ENCODE measurements around the gene MSRB1. TPM values are rescaled to one million over a fixed set of nuclear protein-coding genes. Genes with fewer than 3 reads are reported as not detected.

Gene MSRB1
- total RNA-seq, 1 experiment from 2014 or later, result 26.4 TPM

GRCh38 chr16:1945559-1946391, 2.8 kb upstream of the MSRB1 start:
- H3K4me3 Mint-ChIP-seq, result no peak overlapping the region
- POLR2A ChIA-PET, result interaction anchor here (0.8 to 1.9 kb wide), 3 partner anchors 15 to 26 kb away, joined by 3 to 6 read pairs (median 3); partner anchors contain the start of genes RPS2 and TBL3
- no peaks in the 10 kb centered on the region for H3K9me3 Mint-ChIP-seq
- H3K4me1 Mint-ChIP-seq, result peaks cover 22% of the 10 kb centered on the region
- no peaks in the 10 kb centered on the region for H3K36me3 Mint-ChIP-seq
- CTCF ChIA-PET, result interaction anchor here (0.5 to 2.8 kb wide), 14 partner anchors 13 to 163 kb away, joined by 3 to 13 read pairs (median 4); partner anchors contain the start of genes NUBP2, RPS2, SPSB3 and TBL3
- DNase-seq (ENCODE audit: low spot score) (no peak), ATAC-seq (no peak)
- H3K27ac Mint-ChIP-seq, result no peak overlapping the region
- H3K27me3 Mint-ChIP-seq (ENCODE audit: low read depth), result peaks cover 16% of the 10 kb centered on the region
- TF ChIP-seq ATF6 (CRISPR knock-in tag; IDR thresholded peaks at IDR 0.05) (no peak), ZNF396 (CRISPR knock-in tag; IDR thresholded peaks at IDR 0.05; ENCODE audit: borderline replicate concordance) (no peak), USF2 (CRISPR knock-in tag; IDR thresholded peaks at IDR 0.05) (no peak), HMGXB4 (CRISPR knock-in tag; IDR thresholded peaks at IDR 0.05) (no peak), KAT7 (CRISPR knock-in tag; IDR thresholded peaks at IDR 0.05; ENCODE audit: borderline replicate concordance) (no peak), PRDM15 (CRISPR knock-in tag; IDR thresholded peaks at IDR 0.05) (no peak), EMX1 (CRISPR knock-in tag; IDR thresholded peaks at IDR 0.05) (no peak), FOXP4 (CRISPR knock-in tag; IDR thresholded peaks at IDR 0.05) (no peak), ESRRA (CRISPR knock-in tag; IDR thresholded peaks at IDR 0.05; ENCODE audit: borderline replicate concordance) (no peak), AFF4 (CRISPR knock-in tag; IDR thresholded peaks at IDR 0.05; ENCODE audit: borderline replicate concordance) (no peak), CBFB (CRISPR knock-in tag; IDR thresholded peaks at IDR 0.05; ENCODE audit: low read depth) (no peak), STAT6 (CRISPR knock-in tag; conservative IDR thresholded peaks at IDR 0.05; ENCODE audit: low read depth) (no peak), E2F5 (CRISPR knock-in tag; IDR thresholded peaks at IDR 0.05) (no peak), OVOL2 (CRISPR knock-in tag; IDR thresholded peaks at IDR 0.05; ENCODE audit: borderline replicate concordance) (no peak)

All from WTC11 (cell line).